ENCODE data around the gene MXRA8.

MXRA8 gene

DNA sequence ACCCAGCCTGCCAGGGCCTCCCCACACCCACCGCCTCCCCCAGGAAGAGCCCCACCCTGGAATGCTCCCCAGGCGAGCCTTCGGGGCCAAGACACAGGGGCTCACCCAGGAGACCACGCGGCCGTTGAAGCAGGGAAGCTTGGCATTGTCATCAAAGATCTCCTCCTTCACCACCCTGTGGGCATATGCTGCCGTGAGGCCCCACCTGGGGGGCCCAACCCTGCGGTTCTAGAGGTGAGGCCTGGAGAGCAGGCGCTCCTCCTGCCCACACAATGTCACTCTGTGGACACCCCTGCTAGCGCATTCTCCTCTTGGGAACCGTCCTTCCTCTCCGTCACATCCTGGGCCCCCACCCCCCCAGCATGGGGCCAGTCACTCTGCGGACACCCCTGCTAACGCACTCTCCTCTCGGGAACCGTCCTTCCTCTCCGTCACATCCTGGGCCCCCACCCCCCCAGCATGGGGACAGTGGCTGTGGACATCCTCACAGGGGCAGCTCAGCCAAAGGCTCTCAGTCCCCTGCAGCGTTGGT lies 15.7 kb downstream of the MXRA8 start:
- DNase-seq (ENCODE audit: extremely low read depth, low read depth) = no peak
- TF ChIP-seq, protein P1, sequence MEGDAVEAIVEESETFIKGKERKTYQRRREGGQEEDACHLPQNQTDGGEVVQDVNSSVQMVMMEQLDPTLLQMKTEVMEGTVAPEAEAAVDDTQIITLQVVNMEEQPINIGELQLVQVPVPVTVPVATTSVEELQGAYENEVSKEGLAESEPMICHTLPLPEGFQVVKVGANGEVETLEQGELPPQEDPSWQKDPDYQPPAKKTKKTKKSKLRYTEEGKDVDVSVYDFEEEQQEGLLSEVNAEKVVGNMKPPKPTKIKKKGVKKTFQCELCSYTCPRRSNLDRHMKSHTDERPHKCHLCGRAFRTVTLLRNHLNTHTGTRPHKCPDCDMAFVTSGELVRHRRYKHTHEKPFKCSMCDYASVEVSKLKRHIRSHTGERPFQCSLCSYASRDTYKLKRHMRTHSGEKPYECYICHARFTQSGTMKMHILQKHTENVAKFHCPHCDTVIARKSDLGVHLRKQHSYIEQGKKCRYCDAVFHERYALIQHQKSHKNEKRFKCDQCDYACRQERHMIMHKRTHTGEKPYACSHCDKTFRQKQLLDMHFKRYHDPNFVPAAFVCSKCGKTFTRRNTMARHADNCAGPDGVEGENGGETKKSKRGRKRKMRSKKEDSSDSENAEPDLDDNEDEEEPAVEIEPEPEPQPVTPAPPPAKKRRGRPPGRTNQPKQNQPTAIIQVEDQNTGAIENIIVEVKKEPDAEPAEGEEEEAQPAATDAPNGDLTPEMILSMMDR (IDR thresholded peaks at IDR 0.05; ENCODE audit: low read depth, low read length, missing control alignments) = no peak
- H3K4me3 ChIP-seq (replicated peaks; ENCODE audit: low read depth, low read length) = no peak overlapping the region

DNA sequence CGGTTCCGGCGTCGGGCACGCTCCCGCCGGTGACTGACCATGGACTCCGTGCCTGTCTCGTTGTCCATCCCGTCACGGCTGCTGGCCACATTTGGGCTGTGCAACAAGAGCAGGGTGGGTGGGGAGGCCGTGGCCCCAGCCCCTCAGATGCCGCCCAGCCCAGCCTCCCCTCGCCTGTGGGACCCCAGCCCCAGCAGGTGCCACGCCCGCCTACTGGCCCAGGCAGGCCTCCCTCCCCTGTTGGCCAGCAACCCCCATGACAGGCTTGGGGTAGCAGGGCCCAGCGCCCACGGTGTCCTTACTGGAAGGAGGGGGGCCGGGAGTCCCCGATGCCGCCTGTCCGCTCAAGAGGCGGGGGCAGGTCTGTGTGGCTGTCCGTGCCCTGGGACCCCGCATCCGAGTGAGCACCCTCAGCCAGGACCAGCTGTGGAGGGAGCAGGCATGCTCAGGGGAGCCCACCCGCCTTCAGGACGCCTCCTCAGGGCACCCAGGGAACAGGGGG lies 16.2 kb downstream of the MXRA8 start:
- H3K4me3 ChIP-seq (replicated peaks; ENCODE audit: low read depth, low read length) = no peak overlapping the region
- DNase-seq (ENCODE audit: extremely low read depth, low read depth) = no peak
- TF ChIP-seq, protein P1 (IDR thresholded peaks at IDR 0.05; ENCODE audit: low read depth, low read length, missing control alignments) = no peak

DNA sequence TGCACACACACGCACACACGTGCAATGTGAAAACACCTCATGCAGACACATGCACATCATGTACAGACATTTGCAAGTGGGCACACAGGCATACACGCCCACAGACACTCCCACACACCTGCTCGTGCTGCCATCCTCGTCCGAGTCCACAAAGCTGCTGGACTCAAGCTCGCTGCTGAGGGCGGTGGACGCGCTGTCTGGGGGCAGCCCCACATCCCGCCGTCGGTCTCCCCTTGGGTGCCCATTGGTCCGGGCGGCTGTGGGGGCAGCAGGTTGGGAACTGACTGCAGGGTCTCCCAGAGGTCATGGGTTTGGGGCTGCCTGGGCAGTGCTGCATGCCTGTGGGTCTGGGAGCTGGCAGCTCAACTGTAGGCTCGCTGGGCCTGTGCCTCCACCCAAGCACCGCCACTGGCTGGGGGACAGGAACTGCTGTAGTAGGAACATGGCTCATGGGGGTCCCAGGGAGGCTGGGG lies 16.8 kb downstream of the MXRA8 start:
- TF ChIP-seq, protein P1 (IDR thresholded peaks at IDR 0.05; ENCODE audit: low read depth, low read length, missing control alignments) = no peak
- no peak for DNase-seq (ENCODE audit: extremely low read depth, low read depth)
- H3K4me3 ChIP-seq (replicated peaks; ENCODE audit: low read depth, low read length) = no peak overlapping the region

DNA sequence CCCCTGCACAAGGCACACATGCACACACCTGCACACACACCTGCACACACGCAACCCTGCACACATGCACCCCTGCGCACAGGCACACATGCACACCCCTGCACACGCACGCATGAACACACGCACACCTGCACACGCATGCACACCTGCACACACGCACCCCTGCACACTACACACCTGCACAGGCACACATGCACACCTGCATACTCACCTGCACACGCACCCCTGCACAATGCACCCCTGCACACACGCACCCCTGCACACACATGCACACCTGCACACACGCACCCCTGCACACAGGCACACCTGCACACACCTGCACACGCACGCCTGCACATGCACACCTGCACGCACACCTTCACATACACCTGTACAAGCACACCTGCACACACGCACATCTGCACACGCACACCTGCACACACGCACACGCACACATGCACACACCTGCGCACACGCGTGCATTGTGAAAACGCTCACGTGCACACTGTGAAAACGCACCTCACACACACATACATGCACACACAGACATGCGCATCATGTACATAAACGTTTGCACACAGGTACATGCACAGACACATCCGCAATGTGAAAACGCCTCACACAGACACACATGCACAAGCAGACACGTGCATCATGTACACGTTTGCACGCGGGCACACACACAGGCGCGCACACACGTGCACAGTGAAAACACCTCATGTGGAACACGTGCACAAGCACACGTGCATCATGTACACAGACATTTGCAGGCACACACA lies 17.4 kb downstream of the MXRA8 start:
- no peak for DNase-seq (ENCODE audit: extremely low read depth, low read depth)
- H3K4me3 ChIP-seq (replicated peaks; ENCODE audit: low read depth, low read length) = no peak overlapping the region
- TF ChIP-seq, protein P1 (IDR thresholded peaks at IDR 0.05; ENCODE audit: low read depth, low read length, missing control alignments) = no peak

DNA sequence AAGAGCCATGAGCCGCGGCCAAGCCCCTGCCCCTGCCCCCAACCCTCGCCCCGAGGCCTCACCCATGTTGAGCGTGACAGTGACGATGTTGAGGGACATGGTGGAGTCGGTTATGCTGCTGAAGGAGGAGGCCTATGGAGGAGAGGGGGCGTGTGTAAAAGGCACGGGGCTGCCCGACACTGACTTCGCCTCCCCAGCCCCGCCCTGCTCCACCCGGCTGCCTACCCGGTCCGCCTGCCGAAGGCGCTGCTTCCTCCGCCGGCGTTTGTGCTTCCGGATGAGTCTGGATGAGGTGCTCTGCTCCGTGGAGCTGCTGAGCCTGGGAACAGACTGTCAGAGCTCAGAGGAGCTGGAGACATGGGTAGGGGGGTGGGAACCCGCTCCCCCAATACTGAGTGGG lies 18.2 kb downstream of the MXRA8 start:
- no peak for DNase-seq (ENCODE audit: extremely low read depth, low read depth)
- TF ChIP-seq, protein P1 (IDR thresholded peaks at IDR 0.05; ENCODE audit: low read depth, low read length, missing control alignments) = no peak
- H3K4me3 ChIP-seq (replicated peaks; ENCODE audit: low read depth, low read length) = no peak overlapping the region

DNA sequence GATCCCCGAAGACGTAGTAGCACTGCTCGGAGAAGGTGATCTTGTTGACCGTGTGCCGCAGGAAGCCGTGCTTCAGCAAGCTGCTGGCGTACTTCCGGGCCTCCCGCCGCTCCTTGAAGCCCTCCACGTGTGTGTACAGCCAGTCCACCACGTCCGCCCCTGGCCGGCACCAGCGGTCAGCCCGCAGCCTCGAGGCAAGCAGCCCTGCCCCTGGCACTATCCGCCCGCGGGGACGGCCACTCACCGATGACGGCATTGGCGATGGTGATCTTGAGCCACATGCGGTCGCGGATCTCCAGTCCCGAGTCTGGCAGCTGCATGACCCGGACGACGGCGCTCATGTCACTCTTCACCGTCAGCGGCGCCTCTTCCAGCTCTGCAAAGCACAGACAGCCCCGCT lies 20.1 kb downstream of the MXRA8 start:
- TF ChIP-seq, protein P1 (IDR thresholded peaks at IDR 0.05; ENCODE audit: low read depth, low read length, missing control alignments) = no peak
- DNase-seq (ENCODE audit: extremely low read depth, low read depth) = no peak
- no peak overlapping the region for H3K4me3 ChIP-seq (replicated peaks; ENCODE audit: low read depth, low read length)

Data from HFF-Myc (cell line).